SK-N-SH (cell line): ENCODE data around the gene ASB9. TPM values are rescaled to one million over a fixed set of nuclear protein-coding genes. Genes with fewer than 3 reads are reported as not detected.

Experiments
- CTCF ChIA-PET: fragments of 300-600, 350-600 bp; formaldehyde crosslinking; extraction: SDS; loops from one replicate; lab custom pipeline; 2021; lab: Yijun Ruan, JAX
- POLR2A ChIA-PET: fragments of 350-600 bp; sonication (Branson Sonifier 250); formaldehyde crosslinking; extraction: SDS; loops from one replicate; lab custom pipeline; 2020; ENCODE audit warnings: antibody characterized with exemption, inconsistent platforms; lab: Yijun Ruan, JAX
- DNase-seq: peaks from one replicate; pipeline ENCODE4 v3.0.0; 2012
- H2AFZ ChIP-seq: fragments of 200-600 bp; sonication (generic); 2 replicates; pipeline ENCODE4 v1.8.1; 2016; ENCODE audit warnings: antibody characterized with exemption, mild to moderate bottlenecking, low read depth
- H3F3A ChIP-seq: fragments of 200-600 bp; sonication (generic); replicated peaks from 2 replicates; pipeline ENCODE3; 2016; ENCODE audit warnings: antibody characterized with exemption, mild to moderate bottlenecking; ENCODE audit not compliant: insufficient read depth
- H3K27ac ChIP-seq, 2 experiments: fragments of 200-500 bp in 1 of 2; fragments of 200-600 bp in 1 of 2; sonication (Bioruptor generic) in 1 of 2; sonication (generic), shearing (Covaris generic) in 1 of 2; 2 replicates each; pipeline versions ENCODE4 v1.5.1 to v1.6.1; 2014 to 2016; ENCODE audit warnings: low read depth in 2 of 2, inconsistent platforms in 1 of 2, low read length in 1 of 2, mild to moderate bottlenecking in 1 of 2, mixed read lengths in 1 of 2
- H3K27me3 ChIP-seq: fragments of 200-600 bp; sonication (generic), shearing (Covaris generic); 2 replicates; pipeline ENCODE4 v1.6.1; 2016; ENCODE audit warnings: mixed run types; ENCODE audit not compliant: insufficient read depth
- H3K36me3 ChIP-seq, 2 experiments: fragments of 200-500 bp in 1 of 2; fragments of 200-600 bp in 1 of 2; sonication (Bioruptor generic) in 1 of 2; sonication (generic) in 1 of 2; replicated peaks in 1 of 2; 2 replicates each; pipeline versions ENCODE3 to v1.5.1; 2014 to 2016; ENCODE audit warnings: low read length in 1 of 2, mild to moderate bottlenecking in 1 of 2; ENCODE audit not compliant: insufficient read depth in 2 of 2, control insufficient read depth in 1 of 2
- H3K4me1 ChIP-seq, 2 experiments: fragments of 200-500 bp in 1 of 2; fragments of 200-600 bp in 1 of 2; sonication (Bioruptor generic) in 1 of 2; sonication (generic), shearing (Covaris generic) in 1 of 2; 2 replicates each; pipeline versions ENCODE4 v1.5.1 to v1.6.1; 2014 to 2016; ENCODE audit warnings: low read depth in 1 of 2, low read length in 1 of 2, mixed run types in 1 of 2; ENCODE audit not compliant: insufficient read depth in 2 of 2, control insufficient read depth in 1 of 2
- H3K4me2 ChIP-seq: fragments of 200-600 bp; sonication (generic), shearing (Covaris generic); 2 replicates; pipeline ENCODE4 v1.6.1; 2017; ENCODE audit warnings: mixed run types
- H3K4me3 ChIP-seq, 2 experiments: fragments of 200-500 bp in 1 of 2; fragments of 200-600 bp in 1 of 2; sonication (Bioruptor generic) in 1 of 2; sonication (generic), shearing (Covaris generic) in 1 of 2; 2 replicates each; pipeline versions ENCODE4 v1.5.1 to v1.8.1; 2014 to 2016; ENCODE audit warnings: low read depth in 2 of 2, inconsistent platforms in 1 of 2, low read length in 1 of 2, mild to moderate bottlenecking in 1 of 2, mixed read lengths in 1 of 2, moderate library complexity in 1 of 2
- H3K79me2 ChIP-seq: fragments of 200-600 bp; sonication (generic); 2 replicates; pipeline ENCODE4 v1.8.1; 2017; ENCODE audit warnings: mild to moderate bottlenecking; ENCODE audit not compliant: insufficient read depth
- H3K9ac ChIP-seq: fragments of 200-600 bp; sonication (generic); 2 replicates; pipeline ENCODE4 v1.6.1; 2017; ENCODE audit warnings: mixed run types
- H3K9me2 ChIP-seq: fragments of 200-600 bp; sonication (generic); 2 replicates; pipeline ENCODE4 v1.6.1; 2017; ENCODE audit warnings: mixed run types
- H3K9me3 ChIP-seq: fragments of 200-600 bp; sonication (generic); 2 replicates; pipeline ENCODE4 v1.6.1; 2017; ENCODE audit warnings: mixed run types, mild to moderate bottlenecking, moderate library complexity
- H4K20me1 ChIP-seq: fragments of 200-600 bp; sonication (generic); 2 replicates; pipeline ENCODE4 v1.6.1; 2017; ENCODE audit warnings: mild to moderate bottlenecking, mixed run types; ENCODE audit not compliant: insufficient read depth
- CHD2 ChIP-seq: fragments of 150-350 bp; IDR thresholded peaks from 2 replicates; pipeline ENCODE4 v1.6.1; 2018; ENCODE audit warnings: low read length; ENCODE audit not compliant: partially characterized antibody
- EP300 ChIP-seq, 2 experiments: IDR thresholded peaks; 2 replicates each; pipeline versions ENCODE4 v1.4.0 to v1.6.1; 2012; ENCODE audit warnings: borderline replicate concordance in 1 of 2, low read depth in 1 of 2, low read length in 1 of 2
- MEF2A ChIP-seq: IDR thresholded peaks from 2 replicates; pipeline ENCODE4 v1.4.0; 2012; ENCODE audit warnings: low read depth, borderline replicate concordance
- MXI1 ChIP-seq: IDR thresholded peaks from 2 replicates; pipeline ENCODE4 v1.6.1; 2012; ENCODE audit warnings: mild to moderate bottlenecking, low read depth, low read length, improper control_type of control experiment
- NFIC ChIP-seq: IDR thresholded peaks from 2 replicates; pipeline ENCODE4 v1.4.0; 2012; ENCODE audit warnings: borderline replicate concordance
- RFX5 ChIP-seq: IDR thresholded peaks from 2 replicates; pipeline ENCODE4 v1.6.1; 2012; ENCODE audit warnings: mild to moderate bottlenecking, improper control_type of control experiment, low read length
- TEAD4 ChIP-seq: IDR thresholded peaks from 2 replicates; pipeline ENCODE4 v1.4.0; 2012; ENCODE audit warnings: mild to moderate bottlenecking, borderline replicate concordance; ENCODE audit not compliant: insufficient read depth
- YY1 ChIP-seq: IDR thresholded peaks from 2 replicates; pipeline ENCODE4 v1.4.0; 2012; ENCODE audit warnings: low read depth, mild to moderate bottlenecking
- WGBS: methylation state at CpG from one replicate; pipeline ENCODE4 v1.1.6; 2017; ENCODE audit warnings: low lambda C conversion rate; 5-methylcytosine and 5-hydroxymethylcytosine counted together
- polyA plus RNA-seq, 3 experiments: library from polyadenylated mRNA; depleted of rRNA; stranded (reverse); fragments of >200 nt; gene quantifications; 2 replicates each; pipeline ENCODE4 v1.2.3, GENCODE V29; 2012
- TF ChIP-seq, protein P1 (sequence below): IDR thresholded peaks from 2 replicates; pipeline ENCODE4 v1.4.0; 2012; ENCODE audit warnings: low read depth
- TF ChIP-seq, protein P2 (sequence below): IDR thresholded peaks from 2 replicates; pipeline ENCODE4 v1.6.1; 2012; ENCODE audit warnings: mild to moderate bottlenecking, low read depth, low read length, moderate library complexity
- TF ChIP-seq, protein P3 (sequence below): IDR thresholded peaks from 2 replicates; pipeline ENCODE4 v1.4.0; 2012; ENCODE audit warnings: low read depth, borderline replicate concordance

ASB9 gene
- polyA plus RNA-seq, 1 of the 3 experiments (the other 2 are of a cell fraction) = 2.5 TPM

DNA sequence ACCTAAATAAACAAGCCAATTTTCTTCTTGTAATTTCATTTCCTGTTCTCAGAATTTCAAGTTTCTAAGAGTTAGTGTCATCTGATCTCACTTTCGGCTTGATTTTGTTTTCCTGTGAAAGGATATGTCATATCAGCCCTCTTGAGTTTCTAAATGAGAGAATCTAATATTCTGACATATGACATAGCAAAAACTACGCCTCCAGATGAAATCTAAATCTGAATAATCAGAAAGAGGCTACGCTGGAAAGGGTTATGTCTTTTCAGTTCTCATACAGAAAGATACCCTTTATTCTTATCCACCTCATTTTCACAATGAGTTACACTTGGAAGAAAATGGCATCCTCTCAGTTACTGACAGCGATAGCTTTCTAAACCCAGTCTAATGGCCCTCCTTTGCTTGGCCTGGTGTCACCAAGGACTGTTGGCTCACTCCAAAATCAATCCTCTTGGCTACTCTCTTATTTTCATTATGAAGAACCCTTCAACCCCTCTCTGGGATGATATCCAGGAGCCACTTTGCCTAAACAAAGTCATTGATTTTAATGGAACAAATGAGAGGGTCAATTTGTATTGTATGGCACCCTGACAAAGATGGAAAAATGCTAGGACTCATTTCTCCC is 65.6 kb downstream of the ASB9 start:
- ChIA-PET CTCF (interaction anchor here (2.6 kb wide), 1 partner anchor 59 kb away, joined by 7 read pairs; no protein-coding TSS in a partner anchor), POLR2A (no interaction called here)
- H3K4me2 ChIP-seq = no peak overlapping the region
- H3K9me2 ChIP-seq = no peaks in the 10 kb centered on the region
- TF ChIP-seq RFX5 (no peak), CHD2 (no peak), YY1 (no peak), MXI1 (no peak), EP300 (IDR thresholded peaks at IDR 0.05; ENCODE audit: borderline replicate concordance in 1 of 2, low read depth in 1 of 2, low read length in 1 of 2) (no peak), TEAD4 (no peak), MEF2A (no peak)
- TF ChIP-seq, protein P1, sequence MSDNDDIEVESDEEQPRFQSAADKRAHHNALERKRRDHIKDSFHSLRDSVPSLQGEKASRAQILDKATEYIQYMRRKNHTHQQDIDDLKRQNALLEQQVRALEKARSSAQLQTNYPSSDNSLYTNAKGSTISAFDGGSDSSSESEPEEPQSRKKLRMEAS = no peak
- TF ChIP-seq, protein P2, sequence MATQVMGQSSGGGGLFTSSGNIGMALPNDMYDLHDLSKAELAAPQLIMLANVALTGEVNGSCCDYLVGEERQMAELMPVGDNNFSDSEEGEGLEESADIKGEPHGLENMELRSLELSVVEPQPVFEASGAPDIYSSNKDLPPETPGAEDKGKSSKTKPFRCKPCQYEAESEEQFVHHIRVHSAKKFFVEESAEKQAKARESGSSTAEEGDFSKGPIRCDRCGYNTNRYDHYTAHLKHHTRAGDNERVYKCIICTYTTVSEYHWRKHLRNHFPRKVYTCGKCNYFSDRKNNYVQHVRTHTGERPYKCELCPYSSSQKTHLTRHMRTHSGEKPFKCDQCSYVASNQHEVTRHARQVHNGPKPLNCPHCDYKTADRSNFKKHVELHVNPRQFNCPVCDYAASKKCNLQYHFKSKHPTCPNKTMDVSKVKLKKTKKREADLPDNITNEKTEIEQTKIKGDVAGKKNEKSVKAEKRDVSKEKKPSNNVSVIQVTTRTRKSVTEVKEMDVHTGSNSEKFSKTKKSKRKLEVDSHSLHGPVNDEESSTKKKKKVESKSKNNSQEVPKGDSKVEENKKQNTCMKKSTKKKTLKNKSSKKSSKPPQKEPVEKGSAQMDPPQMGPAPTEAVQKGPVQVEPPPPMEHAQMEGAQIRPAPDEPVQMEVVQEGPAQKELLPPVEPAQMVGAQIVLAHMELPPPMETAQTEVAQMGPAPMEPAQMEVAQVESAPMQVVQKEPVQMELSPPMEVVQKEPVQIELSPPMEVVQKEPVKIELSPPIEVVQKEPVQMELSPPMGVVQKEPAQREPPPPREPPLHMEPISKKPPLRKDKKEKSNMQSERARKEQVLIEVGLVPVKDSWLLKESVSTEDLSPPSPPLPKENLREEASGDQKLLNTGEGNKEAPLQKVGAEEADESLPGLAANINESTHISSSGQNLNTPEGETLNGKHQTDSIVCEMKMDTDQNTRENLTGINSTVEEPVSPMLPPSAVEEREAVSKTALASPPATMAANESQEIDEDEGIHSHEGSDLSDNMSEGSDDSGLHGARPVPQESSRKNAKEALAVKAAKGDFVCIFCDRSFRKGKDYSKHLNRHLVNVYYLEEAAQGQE = no peak
- no peaks in the 10 kb centered on the region for H3K27me3 ChIP-seq
- H3K9me3 ChIP-seq = no peaks in the 10 kb centered on the region
- no peaks in the 10 kb centered on the region for H3K4me1 ChIP-seq
- no peak overlapping the region for H3K27ac ChIP-seq
- no peaks in the 10 kb centered on the region for H3K79me2 ChIP-seq
- no peaks in the 10 kb centered on the region for H3K36me3 ChIP-seq
- H3F3A ChIP-seq = no peaks in the 10 kb centered on the region
- H3K9ac ChIP-seq = no peak overlapping the region
- H2AFZ ChIP-seq = no peak overlapping the region
- H3K4me3 ChIP-seq = no peak overlapping the region
- no peak for DNase-seq
- H4K20me1 ChIP-seq = no peaks in the 10 kb centered on the region
- 26% methylated on average over 4 of the region's 4 CpGs for WGBS

DNA sequence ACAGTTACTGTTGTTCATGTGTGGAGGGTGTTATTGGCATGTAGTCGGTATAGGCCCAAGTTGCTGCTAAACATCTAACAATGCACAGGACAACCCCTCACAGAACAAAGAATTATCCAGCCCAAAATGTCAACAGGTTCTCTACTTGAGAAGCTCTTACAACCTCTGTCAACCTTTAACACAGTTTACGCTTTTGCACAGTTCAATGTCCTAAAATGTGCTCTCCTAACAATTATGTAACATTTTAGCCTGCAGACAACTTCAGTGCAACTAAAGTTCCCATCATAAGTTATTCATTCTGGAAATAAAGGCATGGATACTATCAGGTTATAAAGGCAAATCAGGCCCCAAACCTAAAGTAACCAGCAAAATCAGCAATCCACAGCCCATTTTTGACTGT is 66.2 kb downstream of the ASB9 start:
- no peak for TF ChIP-seq NFIC
- no peak for TF ChIP-seq TEAD4
- TF ChIP-seq, protein P3, sequence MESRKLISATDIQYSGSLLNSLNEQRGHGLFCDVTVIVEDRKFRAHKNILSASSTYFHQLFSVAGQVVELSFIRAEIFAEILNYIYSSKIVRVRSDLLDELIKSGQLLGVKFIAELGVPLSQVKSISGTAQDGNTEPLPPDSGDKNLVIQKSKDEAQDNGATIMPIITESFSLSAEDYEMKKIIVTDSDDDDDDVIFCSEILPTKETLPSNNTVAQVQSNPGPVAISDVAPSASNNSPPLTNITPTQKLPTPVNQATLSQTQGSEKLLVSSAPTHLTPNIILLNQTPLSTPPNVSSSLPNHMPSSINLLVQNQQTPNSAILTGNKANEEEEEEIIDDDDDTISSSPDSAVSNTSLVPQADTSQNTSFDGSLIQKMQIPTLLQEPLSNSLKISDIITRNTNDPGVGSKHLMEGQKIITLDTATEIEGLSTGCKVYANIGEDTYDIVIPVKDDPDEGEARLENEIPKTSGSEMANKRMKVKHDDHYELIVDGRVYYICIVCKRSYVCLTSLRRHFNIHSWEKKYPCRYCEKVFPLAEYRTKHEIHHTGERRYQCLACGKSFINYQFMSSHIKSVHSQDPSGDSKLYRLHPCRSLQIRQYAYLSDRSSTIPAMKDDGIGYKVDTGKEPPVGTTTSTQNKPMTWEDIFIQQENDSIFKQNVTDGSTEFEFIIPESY = no peak
- Histone ChIP-seq H2AFZ (no peak overlapping the region), H3K9me2 (no peaks in the 10 kb centered on the region), H3K36me3 (no peaks in the 10 kb centered on the region), H3K4me1 (no peaks in the 10 kb centered on the region), H3K4me2 (no peak overlapping the region), H3K9ac (no peak overlapping the region), H3K27me3 (no peaks in the 10 kb centered on the region; the same call in 1 of the 2 replicates), H3K9me3 (no peaks in the 10 kb centered on the region), H3F3A (no peaks in the 10 kb centered on the region), H3K79me2 (no peaks in the 10 kb centered on the region), H3K4me3 (no peak overlapping the region), H4K20me1 (no peaks in the 10 kb centered on the region), H3K27ac (no peak overlapping the region)
- DNase-seq = no peak
- ChIA-PET CTCF (interaction anchor here (2.6 kb wide), 1 partner anchor 59 kb away, joined by 7 read pairs; no protein-coding TSS in a partner anchor), POLR2A (no interaction called here)
- 37% methylated on average over 2 of the region's 2 CpGs for WGBS
